PC-9 (cell line): ENCODE results near the gene CLCA4.

ENCODE experiments used
- EZH2 ChIP-seq: fragments of 200-600 bp; sonication (generic); IDR thresholded peaks from 2 replicates; pipeline ENCODE4 v1.8.0; 2017; ENCODE audit warnings: antibody characterized with exemption, low read depth
- TF ChIP-seq, protein P1 (sequence below): fragments of 200-600 bp; sonication (generic); conservative IDR thresholded peaks from 2 replicates; pipeline ENCODE4 v1.6.1; 2017; ENCODE audit warnings: mixed run types, antibody characterized with exemption, mild to moderate bottlenecking, moderate library complexity

DNA sequence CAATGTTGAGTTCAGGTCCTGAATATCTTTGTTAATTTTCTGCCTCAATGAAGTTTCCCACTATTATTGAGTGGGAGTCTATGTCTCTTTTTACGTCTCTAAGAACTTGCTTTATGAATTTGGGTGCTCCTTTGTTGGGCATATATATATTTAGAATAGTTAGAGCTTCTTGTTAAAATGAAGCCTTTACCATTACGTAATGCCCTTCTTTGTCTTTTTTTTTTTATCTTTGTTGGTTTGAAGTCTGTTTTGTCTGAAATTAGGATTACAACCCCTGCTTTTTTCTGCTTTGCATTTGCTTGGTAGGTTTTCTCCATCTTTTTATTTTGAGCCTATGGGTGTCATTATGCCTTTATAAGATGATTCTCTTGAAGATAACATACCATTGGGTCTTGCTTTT, 10.9 kb downstream of the CLCA4 start:
- TF ChIP-seq, protein P1, sequence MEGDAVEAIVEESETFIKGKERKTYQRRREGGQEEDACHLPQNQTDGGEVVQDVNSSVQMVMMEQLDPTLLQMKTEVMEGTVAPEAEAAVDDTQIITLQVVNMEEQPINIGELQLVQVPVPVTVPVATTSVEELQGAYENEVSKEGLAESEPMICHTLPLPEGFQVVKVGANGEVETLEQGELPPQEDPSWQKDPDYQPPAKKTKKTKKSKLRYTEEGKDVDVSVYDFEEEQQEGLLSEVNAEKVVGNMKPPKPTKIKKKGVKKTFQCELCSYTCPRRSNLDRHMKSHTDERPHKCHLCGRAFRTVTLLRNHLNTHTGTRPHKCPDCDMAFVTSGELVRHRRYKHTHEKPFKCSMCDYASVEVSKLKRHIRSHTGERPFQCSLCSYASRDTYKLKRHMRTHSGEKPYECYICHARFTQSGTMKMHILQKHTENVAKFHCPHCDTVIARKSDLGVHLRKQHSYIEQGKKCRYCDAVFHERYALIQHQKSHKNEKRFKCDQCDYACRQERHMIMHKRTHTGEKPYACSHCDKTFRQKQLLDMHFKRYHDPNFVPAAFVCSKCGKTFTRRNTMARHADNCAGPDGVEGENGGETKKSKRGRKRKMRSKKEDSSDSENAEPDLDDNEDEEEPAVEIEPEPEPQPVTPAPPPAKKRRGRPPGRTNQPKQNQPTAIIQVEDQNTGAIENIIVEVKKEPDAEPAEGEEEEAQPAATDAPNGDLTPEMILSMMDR, result no peak
- no peak for TF ChIP-seq EZH2
